ENCODE results near the gene SARM1. TPM values are rescaled to one million over a fixed set of nuclear protein-coding genes. Genes with fewer than 3 reads are reported as not detected.

Gene SARM1
- polyA plus RNA-seq, 1 donor from 2014 or later, result 21.6 TPM

DNA sequence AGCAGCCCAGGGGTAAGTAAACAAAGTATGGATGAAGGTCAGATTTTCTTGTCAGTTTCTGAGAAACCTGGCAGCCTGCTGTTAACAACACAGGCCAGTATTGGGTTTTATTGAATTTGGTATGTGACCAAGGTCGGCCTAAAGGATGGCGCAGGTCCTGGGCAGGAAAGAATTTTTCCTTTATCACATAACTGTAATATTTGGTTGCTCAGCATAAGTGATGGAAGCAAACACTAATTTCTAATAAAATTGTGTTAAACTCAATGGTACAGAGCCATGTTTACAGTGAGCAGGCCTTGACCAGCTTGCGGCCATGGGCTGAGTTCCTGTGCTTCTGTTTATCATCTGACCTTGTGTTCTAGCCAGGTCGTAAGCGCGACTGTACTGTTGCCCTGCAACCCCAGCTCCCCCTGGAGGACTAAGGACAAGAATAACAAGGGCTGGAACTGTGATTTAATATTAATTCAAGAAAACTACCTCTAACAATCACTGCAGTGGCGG is 24.7 kb upstream of the SARM1 start:
- Histone ChIP-seq H3K4me3 (ENCODE audit: low read length) (no peak overlapping the region), H3K9me3 (ENCODE audit: low read length) (no peaks in the 10 kb centered on the region), H3K4me2 (ENCODE audit: low read length) (no peak overlapping the region), H3K9me2 (ENCODE audit: insufficient read depth, low read length) (no peaks in the 10 kb centered on the region), H3K36me3 (ENCODE audit: insufficient read depth, low read length) (peaks cover 13% of the 10 kb centered on the region), H3K79me2 (replicated peaks; ENCODE audit: insufficient read depth, low read length) (no peaks in the 10 kb centered on the region), H3K27ac (ENCODE audit: low read length) (no peak overlapping the region), H2AFZ (ENCODE audit: low read depth, low read length) (no peak overlapping the region), H4K20me1 (ENCODE audit: insufficient read depth) (no peaks in the 10 kb centered on the region), H3K9ac (ENCODE audit: low read length) (no peak overlapping the region), H3F3A (ENCODE audit: insufficient read depth, low read length, poor library complexity, severe bottlenecking) (no peaks in the 10 kb centered on the region), H3K27me3 (ENCODE audit: insufficient read depth, low read depth, low read length) (no peaks in the 10 kb centered on the region)
- peak; percentile 21 for TF ChIP-seq CTCF (IDR thresholded peaks at IDR 0.05; ENCODE audit: poor library complexity, severe bottlenecking)
- TF ChIP-seq TAF1 (IDR thresholded peaks at IDR 0.05; ENCODE audit: low read depth), result no peak

DNA sequence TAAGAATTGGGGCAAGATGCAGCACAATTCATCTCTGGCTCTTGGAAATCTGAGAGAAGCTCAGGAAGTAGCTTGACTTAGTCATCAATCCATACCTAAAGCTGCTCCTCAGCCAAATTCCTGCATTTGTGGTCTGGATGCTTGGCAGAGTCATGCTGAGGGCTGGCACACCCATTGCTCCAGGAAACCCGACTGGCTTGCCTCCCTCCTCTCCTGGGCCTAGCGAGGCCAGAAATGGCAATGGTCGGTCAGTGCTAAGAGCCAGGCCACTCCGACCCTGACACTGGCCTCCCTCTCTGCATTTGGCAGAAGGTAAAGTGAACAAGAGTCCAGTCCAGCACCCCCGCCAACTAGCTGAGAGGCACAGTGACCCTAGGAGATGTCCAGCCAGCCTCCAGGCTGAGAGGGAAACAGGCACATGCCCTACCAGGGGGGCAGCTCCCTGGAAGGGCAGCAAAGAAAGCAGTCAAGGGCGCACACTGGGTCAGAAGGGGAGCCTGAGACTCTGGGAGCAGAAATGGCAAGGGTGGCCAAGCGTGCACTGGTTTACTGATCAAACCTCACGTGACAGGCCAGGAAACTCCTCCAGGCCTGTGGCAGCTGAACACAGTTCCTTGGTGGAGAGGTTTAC is 24.1 kb upstream of the SARM1 start:
- Histone ChIP-seq H3K9ac (ENCODE audit: low read length) (no peak overlapping the region), H3K27ac (ENCODE audit: low read length) (no peak overlapping the region), H3K79me2 (replicated peaks; ENCODE audit: insufficient read depth, low read length) (no peaks in the 10 kb centered on the region), H3K36me3 (ENCODE audit: insufficient read depth, low read length) (peaks cover 13% of the 10 kb centered on the region), H3K4me3 (ENCODE audit: low read length) (no peak overlapping the region), H2AFZ (ENCODE audit: low read depth, low read length) (no peak overlapping the region), H3K9me2 (ENCODE audit: insufficient read depth, low read length) (no peaks in the 10 kb centered on the region), H3K9me3 (ENCODE audit: low read length) (no peaks in the 10 kb centered on the region), H4K20me1 (ENCODE audit: insufficient read depth) (no peaks in the 10 kb centered on the region), H3K27me3 (ENCODE audit: insufficient read depth, low read depth, low read length) (no peaks in the 10 kb centered on the region), H3F3A (ENCODE audit: insufficient read depth, low read length, poor library complexity, severe bottlenecking) (no peaks in the 10 kb centered on the region), H3K4me2 (ENCODE audit: low read length) (no peak overlapping the region)
- no peak for TF ChIP-seq TAF1 (IDR thresholded peaks at IDR 0.05; ENCODE audit: low read depth)
- TF ChIP-seq POLR2AphosphoS5 (IDR thresholded peaks at IDR 0.05), result peak; percentile 14

GRCh38 chr17:28348979-28349378 is 22.5 kb upstream of the SARM1 start:
- Histone ChIP-seq H2AFZ (ENCODE audit: low read depth, low read length) (no peak overlapping the region), H3K4me3 (ENCODE audit: low read length) (no peak overlapping the region), H3K27ac (ENCODE audit: low read length) (no peak overlapping the region), H4K20me1 (ENCODE audit: insufficient read depth) (no peaks in the 10 kb centered on the region), H3K36me3 (ENCODE audit: insufficient read depth, low read length) (peaks cover 13% of the 10 kb centered on the region), H3K9me2 (ENCODE audit: insufficient read depth, low read length) (no peaks in the 10 kb centered on the region), H3F3A (ENCODE audit: insufficient read depth, low read length, poor library complexity, severe bottlenecking) (no peaks in the 10 kb centered on the region), H3K9ac (ENCODE audit: low read length) (no peak overlapping the region), H3K79me2 (replicated peaks; ENCODE audit: insufficient read depth, low read length) (no peaks in the 10 kb centered on the region), H3K9me3 (ENCODE audit: low read length) (no peaks in the 10 kb centered on the region), H3K27me3 (ENCODE audit: insufficient read depth, low read depth, low read length) (no peaks in the 10 kb centered on the region), H3K4me2 (ENCODE audit: low read length) (no peak overlapping the region)
- no peak for TF ChIP-seq RAD21 (conservative IDR thresholded peaks at IDR 0.05)
- TF ChIP-seq TAF1 (IDR thresholded peaks at IDR 0.05; ENCODE audit: low read depth), result no peak
- no peak for TF ChIP-seq POLR2AphosphoS5 (IDR thresholded peaks at IDR 0.05)
- TF ChIP-seq MXI1 (conservative IDR thresholded peaks at IDR 0.05; ENCODE audit: poor library complexity, severe bottlenecking), result no peak
- TF ChIP-seq EZH2 (IDR thresholded peaks at IDR 0.05; ENCODE audit: borderline replicate concordance, insufficient read depth, low read length, poor library complexity, severe bottlenecking), result no peak

DNA sequence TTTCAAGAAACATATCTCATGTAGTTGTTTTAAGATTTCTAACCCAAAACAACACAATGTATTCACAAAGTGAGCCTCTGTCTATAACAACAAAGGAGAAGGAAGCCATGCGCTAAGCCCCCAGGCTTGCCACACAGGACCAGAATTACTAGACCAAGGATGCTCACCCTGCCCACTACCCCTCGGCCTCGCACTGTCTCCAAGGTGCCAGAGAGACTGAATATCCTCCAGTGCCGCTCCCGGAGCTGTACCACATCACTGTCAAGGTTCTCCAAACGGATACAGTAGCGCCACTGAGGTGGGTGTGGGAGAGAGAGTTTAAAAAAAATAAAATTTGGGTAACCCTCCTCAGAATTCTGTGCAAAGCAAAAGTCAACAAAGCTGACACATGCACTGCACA is 21.2 kb upstream of the SARM1 start:
- H3K4me2 ChIP-seq (ENCODE audit: low read length), result no peak overlapping the region
- H3K9me3 ChIP-seq (ENCODE audit: low read length), result no peaks in the 10 kb centered on the region
- no peak overlapping the region for H2AFZ ChIP-seq (ENCODE audit: low read depth, low read length)
- H3K4me3 ChIP-seq (ENCODE audit: low read length), result no peak overlapping the region
- no peaks in the 10 kb centered on the region for H3F3A ChIP-seq (ENCODE audit: insufficient read depth, low read length, poor library complexity, severe bottlenecking)
- H3K9ac ChIP-seq (ENCODE audit: low read length), result no peak overlapping the region
- H3K9me2 ChIP-seq (ENCODE audit: insufficient read depth, low read length), result no peaks in the 10 kb centered on the region
- no peak for TF ChIP-seq SMC3 (conservative IDR thresholded peaks at IDR 0.05; ENCODE audit: poor library complexity)
- no peak overlapping the region for H3K27ac ChIP-seq (ENCODE audit: low read length)
- peaks cover 7% of the 10 kb centered on the region for H3K36me3 ChIP-seq (ENCODE audit: insufficient read depth, low read length)
- H3K79me2 ChIP-seq (replicated peaks; ENCODE audit: insufficient read depth, low read length), result no peaks in the 10 kb centered on the region
- no peaks in the 10 kb centered on the region for H3K27me3 ChIP-seq (ENCODE audit: insufficient read depth, low read depth, low read length)
- H4K20me1 ChIP-seq (ENCODE audit: insufficient read depth), result no peaks in the 10 kb centered on the region
